HG03521 (cell line): Measurements from ENCODE around the gene TPRG1.

Experiments
- ATAC-seq: cut with Tn5 transposase; IDR thresholded peaks from one replicate; pipeline ENCODE4 v1.9.1; 2021; ENCODE audit warnings: mild to moderate bottlenecking, moderate library complexity; ENCODE audit not compliant: unreplicated experiment

Gene TPRG1

GRCh38 chr3:189227249-189227648 lies 55.5 kb downstream of the TPRG1 start:
- no peak for ATAC-seq

- ATAC-seq: no peak
Observed at GRCh38 chr3:189229196-189229828, 57.5 kb downstream of the TPRG1 start.

- no peak for ATAC-seq
Observed at GRCh38 chr3:189232790-189233189, 61.0 kb downstream of the TPRG1 start.

- ATAC-seq: no peak
Observed at GRCh38 chr3:189233225-189233858, 61.6 kb downstream of the TPRG1 start.

DNA sequence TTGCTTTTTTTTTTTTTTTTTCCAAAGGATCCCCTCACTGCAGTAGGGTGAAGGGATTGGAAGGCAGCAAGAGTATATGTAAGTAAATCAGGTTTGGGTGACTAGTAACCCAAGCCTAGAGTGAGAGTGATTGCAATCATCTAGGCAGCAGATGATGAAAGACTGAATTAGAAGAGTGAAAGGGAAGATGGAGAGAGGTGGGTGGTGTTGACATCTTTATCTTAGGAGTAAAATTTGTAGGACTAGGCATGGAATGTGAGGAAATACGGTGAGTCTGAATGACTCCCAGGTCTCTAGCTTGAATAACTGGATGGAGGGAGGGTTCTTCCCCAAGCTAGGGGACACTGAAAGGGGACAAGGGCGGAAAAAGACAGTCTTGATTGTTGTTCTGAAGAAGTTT lies 63.4 kb downstream of the TPRG1 start:
- no peak for ATAC-seq

DNA sequence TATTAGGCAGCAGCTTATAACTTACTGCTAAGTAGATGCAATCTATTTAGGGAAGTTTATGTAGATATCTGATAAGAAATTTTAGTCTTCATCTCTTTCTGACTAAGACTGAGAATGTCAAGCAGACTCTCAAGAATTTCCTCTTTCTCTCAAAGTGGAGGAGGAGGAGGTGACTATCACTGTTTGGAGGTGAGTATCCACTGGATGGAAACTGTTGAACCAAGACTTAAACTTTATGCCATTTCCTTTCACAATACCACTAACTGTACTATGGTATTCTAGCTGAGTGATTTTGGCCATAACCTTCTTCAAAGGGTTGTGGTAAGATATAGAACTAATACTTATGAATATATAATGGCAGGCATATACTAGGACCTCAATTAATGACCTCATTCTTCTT lies 64.6 kb downstream of the TPRG1 start:
- peak; percentile 54 for ATAC-seq

GRCh38 chr3:189237526-189237925 lies 65.8 kb downstream of the TPRG1 start:
- ATAC-seq: no peak

- ATAC-seq: no peak
Observed at GRCh38 chr3:189238071-189238470, 66.3 kb downstream of the TPRG1 start.

GRCh38 chr3:189239616-189240015 lies 67.8 kb downstream of the TPRG1 start:
- ATAC-seq: no peak

- no peak for ATAC-seq
Observed at GRCh38 chr3:189249987-189250386, 78.2 kb downstream of the TPRG1 start.

DNA sequence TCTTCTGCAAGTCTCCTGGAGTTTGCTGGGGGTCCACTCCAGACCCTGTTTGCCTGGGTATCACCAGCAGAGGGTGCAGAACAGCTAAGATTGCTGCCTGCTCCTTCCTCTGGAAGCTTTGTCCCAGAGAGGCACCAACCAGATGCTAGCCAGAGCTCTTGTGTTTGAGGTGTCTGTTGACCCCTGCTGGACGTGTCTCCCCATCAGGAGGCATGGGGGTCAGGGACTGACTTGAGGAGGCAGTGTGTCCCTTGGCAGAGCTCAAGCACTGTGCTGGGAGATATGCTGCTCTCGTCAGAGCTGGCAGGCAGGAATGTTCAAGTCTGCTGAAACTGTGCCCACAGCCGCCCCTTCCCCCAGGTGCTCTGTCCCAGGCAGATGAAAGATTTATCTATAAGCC lies 86.5 kb downstream of the TPRG1 start:
- ATAC-seq: no peak

- ATAC-seq: no peak
Observed at GRCh38 chr3:189260556-189261493, 89.1 kb downstream of the TPRG1 start.

DNA sequence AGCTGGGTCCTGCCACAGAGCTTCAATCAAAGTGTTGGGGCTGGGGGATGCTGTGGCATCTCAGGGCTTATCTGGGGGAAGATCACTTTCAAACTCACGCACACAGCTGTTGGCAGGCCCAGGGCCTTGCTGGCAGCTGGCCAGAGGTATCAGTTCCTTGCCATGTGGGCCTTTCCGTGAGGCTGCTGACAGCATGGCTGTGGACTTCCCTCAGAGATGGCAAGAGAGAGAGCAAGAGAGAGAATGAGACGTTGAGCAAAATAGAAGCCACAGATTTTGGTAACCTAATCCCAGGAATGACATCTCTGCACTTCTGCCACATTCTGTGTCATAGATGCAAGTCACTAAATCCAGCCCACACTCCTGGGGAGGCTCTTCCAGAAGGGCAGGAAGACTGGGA lies 91.0 kb downstream of the TPRG1 start:
- no peak for ATAC-seq

DNA sequence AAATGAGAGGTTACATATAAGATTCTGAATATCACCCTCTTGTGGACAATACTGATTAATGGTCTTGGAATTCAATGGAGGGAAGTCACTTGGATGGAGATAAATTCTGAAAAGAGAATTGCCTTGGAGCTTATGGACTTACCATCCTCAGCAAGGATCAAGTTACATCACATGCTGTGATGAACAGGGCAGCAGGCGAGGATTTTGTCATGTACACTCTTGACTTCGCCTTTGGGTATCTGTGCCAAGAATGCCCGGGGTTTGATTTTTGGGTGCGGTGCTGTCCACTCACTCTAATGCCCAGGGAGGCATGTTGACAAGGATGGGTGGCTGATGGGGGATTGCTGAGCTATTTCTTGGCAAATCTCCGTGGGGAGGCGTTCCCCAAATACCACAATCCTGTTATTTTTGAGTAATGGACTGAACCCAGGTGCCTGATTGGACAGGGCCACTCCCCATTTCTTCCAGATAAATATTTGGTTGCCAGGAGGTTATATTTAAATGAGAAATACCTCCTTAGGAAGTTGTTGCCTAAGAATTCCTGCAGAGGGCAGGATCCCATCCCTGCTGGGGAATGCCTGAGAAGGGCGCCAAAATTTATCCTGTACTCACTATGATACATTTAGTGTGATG lies 96.3 kb downstream of the TPRG1 start:
- ATAC-seq: no peak

DNA sequence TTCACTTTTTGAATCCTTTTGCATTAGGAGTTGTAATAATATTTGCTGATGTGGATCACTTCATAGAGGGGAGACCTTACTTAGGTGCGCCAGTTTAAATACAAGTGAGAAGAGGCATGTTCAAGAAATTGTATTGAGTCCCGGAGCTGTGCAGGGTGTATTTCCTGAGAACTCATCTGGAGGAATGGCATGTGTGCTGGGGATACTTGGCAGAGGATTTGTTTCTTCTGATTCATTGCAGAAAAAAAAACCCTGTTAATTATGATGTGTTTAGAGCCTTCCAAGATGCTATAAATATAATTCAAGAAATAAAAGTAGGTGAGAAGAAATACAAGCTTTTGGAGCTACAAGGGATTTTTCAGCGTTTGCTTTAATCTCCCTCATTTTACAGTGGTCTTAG lies 97.6 kb downstream of the TPRG1 start:
- no peak for ATAC-seq

GRCh38 chr3:189270248-189270832 lies 98.6 kb downstream of the TPRG1 start:
- ATAC-seq: no peak

DNA sequence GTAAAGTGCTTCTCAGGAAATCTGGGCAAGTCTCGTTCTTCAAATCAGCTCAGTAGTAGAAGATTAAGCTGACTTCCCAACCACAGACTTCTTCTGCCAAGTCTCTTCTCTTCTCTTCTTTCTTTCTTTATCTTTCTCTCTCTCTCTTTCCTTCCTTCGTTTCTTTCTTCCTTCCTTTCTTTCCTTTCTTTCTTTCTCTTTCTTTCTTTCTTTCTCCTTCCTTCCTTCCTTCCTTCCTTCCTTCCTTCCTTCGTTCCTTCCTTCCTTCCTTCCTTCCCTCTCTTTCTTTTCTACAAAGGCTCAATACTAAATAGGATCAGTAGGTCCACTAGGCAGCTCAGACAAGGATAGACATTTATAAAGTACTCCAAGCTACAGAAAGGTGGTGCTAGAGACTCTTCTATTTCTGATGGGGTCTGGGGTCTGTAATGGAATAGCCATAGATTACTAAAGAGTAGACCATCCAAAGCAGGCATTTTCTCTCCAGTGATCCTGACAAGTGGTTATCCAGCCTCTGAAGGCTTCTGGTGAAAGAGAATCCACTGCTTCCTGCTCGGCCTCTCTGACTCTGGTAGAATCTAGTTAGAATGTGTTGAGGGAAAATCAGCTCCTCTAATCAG lies 100.8 kb downstream of the TPRG1 start:
- ATAC-seq: no peak

DNA sequence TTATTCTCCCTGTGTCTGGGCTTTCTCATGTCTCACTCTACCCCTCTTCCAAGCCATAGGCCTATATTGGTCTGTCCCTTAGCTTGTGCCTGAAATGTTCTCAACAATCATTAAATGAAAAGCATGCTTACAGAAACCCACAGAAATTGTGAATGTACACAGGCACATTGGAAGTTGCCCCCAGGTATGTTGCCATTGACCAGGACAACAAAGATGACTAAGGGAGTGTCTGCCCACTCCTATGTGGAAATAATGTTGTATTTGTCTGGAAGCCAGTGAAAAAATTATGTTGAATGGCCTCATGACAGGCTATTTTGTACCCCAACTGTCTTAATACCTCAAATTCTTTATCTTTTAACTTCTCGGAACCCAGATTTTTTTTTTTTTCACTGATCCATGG lies 102.0 kb downstream of the TPRG1 start:
- no peak for ATAC-seq

DNA sequence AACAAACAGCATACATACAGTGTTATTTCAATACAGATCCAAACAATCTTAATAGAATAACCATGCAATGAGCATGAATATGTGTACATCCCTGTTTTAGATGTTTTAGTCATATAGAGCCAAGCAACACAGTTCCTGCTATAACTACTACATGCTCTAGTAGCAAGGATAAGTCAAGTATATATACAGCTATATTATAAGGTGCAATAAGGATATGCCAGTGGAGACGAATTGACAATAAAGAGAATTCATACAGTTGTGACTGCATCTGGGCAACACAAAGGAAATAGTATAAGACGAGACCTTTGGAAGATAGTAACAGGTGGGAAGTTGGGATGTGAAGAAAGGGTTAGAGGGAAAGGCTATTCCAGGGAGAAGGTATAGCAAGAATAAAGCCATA lies 103.4 kb downstream of the TPRG1 start:
- no peak for ATAC-seq

- no peak for ATAC-seq
Observed at GRCh38 chr3:189275852-189276251, 104.1 kb downstream of the TPRG1 start.
